ENCODE measurements around the gene BRD4.

Gene BRD4

DNA sequence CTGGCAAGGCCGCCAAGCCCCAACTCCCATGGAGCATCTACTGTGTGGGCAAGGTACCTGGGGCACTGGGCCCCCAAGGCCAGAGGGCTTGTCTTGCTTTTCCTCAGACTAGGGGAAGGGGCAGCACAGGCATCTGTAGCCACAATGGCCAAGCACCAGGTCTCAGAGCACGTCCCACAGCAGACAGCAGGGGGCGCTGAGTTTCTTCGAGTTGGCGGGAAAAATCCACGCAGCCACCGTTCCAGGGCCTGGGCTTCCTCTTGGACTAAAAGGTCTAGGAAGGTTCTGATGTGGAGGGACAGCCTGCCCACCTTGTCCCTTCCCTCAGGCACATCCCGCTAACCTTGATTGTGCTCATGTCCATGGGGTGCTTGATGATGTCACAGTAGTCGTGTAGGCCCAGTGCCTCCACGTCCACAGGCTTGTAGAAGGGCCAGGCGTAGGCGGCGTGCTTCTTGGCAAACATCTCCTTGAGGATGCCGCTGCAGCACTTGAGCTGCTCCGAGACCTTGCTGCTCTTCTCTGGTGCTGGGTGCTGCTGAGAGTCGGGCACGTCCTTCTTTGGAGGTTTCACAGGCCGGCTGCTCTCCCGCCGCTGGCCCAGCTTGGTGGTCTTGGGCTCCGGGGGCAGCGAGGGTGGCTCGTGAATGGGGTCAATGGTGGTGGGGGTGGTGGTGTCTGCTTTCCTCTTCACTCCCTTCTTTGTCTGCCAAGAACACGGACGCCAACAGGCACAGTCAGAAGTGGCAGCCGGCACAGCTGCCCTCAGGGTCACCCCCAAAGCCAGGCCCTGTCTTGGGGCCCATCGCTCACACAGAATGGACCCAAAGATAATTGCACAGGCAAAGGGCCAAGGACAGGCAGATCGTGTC, 68.0 kb downstream of the BRD4 start:
- DNase-seq = peak; percentile 70

DNA sequence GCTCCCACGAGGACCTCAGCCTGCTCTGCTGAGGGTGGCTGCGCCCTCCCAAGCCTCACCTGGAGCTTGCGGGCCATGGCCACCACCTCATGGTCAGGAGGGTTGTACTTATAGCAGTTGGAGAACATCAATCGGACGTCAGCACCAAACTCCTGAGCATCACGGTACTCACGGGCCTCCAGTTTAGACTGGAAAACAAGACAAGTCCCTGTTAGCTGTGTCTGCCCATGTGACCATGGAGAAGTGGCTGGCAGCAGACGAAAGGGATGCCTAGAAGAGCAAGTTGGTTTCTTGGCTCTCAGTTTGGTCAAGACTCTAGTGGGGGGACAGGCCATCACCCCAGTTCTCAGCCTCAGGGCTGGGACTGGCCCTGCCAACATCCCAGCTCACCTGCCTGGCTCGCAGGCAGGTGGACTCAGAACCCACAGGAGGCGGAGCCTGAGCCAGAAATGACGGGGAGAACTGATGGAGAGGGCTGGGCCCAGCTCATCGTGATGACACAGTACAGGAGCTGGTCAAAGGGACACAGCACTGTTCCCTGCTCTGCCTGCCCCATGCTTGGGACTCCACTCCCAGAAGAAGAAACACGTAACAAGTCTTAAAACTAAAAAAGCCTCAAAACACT, 68.9 kb downstream of the BRD4 start:
- no peak for DNase-seq

- no peak for DNase-seq
Measured at GRCh38 chr19:15262011-15262410, 70.3 kb downstream of the BRD4 start.

- no peak for DNase-seq
Measured at GRCh38 chr19:15260939-15261338, 71.4 kb downstream of the BRD4 start.

- no peak for DNase-seq
Measured at GRCh38 chr19:15259907-15260306, 72.4 kb downstream of the BRD4 start.

GRCh38 chr19:15257782-15258181, 74.6 kb downstream of the BRD4 start:
- DNase-seq = no peak

GRCh38 chr19:15256708-15257331, 75.5 kb downstream of the BRD4 start:
- no peak for DNase-seq

DNA sequence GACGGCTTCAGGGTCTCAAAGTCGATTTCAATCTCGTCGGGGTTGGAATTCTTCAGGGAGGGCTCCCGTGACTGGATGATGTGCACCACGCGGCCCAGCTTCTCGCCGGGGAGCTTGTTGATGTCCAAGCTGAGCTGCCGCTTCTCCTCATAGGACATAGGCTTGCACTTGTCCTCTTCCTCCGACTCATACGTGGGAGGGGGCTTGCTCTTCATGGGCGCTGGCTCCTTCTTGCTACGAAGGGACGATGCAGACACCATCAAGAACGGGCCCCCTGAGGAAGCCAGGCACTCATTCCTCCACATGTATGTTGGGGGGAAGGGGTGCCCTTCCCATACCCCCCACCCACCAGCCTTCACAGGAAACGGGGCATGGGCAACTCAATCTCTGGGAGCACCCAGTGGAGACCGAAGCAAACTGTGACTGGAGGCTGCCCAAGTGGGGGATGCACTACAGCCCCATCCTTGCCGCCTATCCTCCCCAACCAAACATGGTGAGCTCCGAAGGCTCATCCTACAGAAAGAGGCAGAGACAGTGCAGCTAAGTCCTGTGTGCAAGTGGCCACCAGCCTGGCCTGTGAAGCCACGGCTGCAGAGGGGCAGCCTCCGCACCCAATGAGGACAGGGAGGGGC, 76.9 kb downstream of the BRD4 start:
- DNase-seq = no peak

DNA sequence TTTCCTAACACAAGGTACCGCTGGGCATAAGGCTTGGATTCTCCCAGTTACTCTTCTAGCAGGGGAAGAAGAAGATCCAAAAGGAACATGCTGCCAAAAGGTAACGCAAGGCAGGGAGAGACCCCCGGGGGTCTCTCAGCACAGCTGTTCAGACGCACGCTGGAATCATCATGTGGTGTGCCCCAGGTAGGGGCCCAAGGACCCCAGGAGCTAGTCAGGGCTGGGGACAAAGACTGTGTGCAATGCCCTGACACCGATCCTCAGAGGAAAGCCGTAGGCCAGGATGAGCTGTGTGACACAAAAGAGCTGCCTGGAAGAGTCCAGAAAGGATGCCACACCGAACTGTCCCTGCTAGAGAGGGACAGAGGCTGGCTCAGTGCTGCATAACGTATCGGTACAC, 77.8 kb downstream of the BRD4 start:
- DNase-seq = no peak

GRCh38 chr19:15253513-15253912, 78.8 kb downstream of the BRD4 start:
- no peak for DNase-seq

DNA sequence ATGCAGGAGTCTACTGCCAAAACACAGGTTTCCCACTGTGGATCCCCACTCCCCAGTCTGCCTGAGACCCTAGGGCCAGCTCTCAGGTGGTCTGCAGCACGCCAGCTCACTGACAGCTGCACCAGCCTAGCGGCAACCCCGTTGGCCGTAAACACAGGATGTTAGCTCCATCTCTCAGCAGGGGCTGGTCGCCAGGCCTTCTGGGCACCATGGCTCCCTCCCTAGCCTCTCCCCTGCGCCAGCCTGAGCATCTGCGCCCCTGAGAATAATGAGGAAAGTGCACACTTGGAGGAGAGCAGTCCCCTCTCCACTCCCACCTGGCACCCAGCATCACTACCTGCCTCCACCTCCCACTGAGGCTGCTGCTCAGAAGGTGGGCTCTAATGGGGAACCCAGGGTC, 79.3 kb downstream of the BRD4 start:
- DNase-seq = no peak

DNA sequence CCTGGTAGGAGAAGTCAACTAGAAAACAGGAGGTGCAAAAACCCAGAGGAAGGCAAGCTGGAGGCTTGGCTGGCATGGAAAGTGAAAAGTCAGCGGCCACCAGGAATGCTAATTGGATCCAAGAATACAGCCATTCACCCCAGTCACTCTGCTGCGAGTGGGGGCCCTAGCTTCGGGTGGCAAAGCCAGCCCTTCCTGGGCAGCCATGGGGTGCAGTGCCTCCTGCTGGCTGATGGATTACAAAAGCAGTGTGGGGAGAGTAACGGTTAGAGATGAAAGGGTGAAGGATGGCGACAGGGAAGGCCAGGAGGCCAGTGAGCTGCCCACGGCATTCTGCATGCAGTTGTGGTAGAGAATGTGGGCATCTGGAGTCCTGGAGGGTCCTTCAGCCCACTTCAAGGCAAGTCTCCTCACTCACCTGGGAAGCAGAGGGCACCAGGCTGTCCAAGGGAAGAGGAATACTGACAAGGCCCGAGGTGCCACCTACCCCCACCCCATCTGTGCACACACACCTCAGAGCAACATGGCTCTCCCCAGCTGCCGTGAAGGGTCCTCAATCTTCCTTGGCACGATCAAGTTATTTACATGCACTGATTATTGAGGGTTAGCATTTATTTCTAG, 79.8 kb downstream of the BRD4 start:
- no peak for DNase-seq

- DNase-seq = no peak
Measured at GRCh38 chr19:15251749-15252397, 80.5 kb downstream of the BRD4 start.

DNA sequence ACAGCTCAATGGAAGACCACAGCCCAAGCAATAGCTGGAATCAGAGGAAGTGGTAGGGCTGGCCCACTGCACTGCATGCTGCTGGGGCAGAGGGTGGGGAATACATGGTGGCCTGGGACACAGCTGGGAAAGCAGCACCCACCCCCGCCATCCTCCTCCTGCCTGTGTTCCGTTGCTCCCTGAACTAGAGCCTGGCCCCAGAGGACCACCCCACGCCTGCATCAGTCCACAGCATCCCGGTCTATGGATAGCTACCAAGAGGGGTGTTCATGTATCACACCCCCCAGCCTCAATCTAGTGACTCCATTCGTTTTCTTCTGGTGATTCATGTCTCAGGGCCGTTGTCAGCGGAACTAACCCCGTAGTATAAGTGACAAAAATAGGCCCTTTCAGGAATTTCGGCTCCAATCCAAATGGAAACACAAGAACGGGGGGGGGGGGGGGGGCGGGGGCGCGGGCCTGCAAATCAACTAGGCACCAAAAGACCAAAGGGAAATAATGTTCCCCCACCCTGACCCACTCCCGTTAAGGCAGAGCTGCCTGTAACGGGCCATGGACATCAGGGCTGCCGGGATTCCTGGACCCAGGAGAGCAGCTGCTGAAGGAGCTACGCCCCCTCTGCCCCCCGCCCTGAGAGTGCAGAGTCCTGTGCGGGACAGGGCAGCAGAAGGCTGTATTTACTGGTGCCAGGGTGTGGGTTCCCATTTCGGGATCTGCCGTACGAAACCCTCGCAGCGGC, 81.2 kb downstream of the BRD4 start:
- DNase-seq = no peak

DNA sequence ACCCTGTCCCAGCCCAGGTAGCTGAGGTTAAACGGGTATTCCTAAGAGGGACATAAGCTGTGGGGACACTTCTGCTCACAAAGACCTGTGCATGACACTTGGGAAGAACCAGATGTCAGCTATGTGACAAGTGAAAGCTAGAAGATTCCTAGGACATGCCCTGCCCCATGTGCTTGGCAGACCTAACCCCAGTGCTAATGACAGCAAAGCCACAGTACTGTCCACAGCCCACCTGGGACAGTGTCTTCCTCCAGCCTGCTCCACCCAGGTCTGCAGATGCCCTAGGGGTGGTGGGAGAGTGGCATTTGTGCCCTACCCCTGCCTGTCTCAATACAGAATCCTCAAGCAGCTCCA, 81.7 kb downstream of the BRD4 start:
- no peak for DNase-seq

- DNase-seq = no peak
Measured at GRCh38 chr19:15249972-15250639, 82.2 kb downstream of the BRD4 start.

GRCh38 chr19:15249528-15249874, 82.8 kb downstream of the BRD4 start:
- DNase-seq = no peak

DNA sequence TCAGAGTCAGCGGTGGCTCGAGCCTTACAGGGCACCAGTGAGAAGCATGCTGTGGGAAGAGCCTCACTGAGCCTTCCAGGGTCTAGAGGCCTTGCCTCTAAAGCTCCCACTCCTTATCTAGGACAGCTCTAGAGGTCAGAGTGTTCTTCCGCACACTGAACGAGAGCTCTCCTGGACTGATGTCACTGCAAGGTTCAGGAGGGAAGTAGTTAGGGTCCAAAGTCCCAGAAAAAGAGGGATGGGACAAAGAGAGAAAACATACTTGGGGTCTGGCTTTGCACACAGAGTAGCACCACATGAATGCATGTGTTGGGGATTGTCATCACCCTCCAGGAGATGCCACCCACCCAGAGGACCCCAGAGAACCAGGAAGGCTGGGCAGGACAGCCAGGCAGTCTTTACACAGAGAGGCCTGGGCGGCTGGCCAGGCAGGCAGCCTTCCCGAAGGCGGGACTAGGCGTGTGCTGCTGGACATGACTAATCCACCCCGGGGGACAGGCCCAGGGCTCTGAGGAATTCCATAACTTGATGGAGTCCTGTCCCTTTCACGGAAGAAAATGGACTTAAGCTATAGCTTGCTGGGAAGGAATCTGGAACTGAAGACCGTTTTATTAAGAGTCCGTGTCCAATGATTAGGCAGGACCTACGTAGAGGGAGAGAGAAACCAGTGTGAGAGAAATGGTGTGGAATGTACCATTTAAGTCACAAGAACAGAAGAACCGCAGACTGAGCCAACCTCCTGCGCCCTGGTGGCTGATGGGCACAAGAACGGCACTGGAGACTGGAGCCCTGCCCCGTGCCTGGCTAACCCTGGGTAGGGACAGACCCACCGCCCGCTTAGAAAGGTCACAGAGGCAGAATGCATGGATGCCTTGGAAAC, 83.5 kb downstream of the BRD4 start:
- DNase-seq = no peak

- DNase-seq = no peak
Measured at GRCh38 chr19:15248106-15248505, 84.2 kb downstream of the BRD4 start.

Measured in CD4-positive, alpha-beta T cell treated with Interleukin-17A for 1 hour (primary cell).